ENCODE measurements around the gene CCDC138.

The CCDC138 gene

DNA sequence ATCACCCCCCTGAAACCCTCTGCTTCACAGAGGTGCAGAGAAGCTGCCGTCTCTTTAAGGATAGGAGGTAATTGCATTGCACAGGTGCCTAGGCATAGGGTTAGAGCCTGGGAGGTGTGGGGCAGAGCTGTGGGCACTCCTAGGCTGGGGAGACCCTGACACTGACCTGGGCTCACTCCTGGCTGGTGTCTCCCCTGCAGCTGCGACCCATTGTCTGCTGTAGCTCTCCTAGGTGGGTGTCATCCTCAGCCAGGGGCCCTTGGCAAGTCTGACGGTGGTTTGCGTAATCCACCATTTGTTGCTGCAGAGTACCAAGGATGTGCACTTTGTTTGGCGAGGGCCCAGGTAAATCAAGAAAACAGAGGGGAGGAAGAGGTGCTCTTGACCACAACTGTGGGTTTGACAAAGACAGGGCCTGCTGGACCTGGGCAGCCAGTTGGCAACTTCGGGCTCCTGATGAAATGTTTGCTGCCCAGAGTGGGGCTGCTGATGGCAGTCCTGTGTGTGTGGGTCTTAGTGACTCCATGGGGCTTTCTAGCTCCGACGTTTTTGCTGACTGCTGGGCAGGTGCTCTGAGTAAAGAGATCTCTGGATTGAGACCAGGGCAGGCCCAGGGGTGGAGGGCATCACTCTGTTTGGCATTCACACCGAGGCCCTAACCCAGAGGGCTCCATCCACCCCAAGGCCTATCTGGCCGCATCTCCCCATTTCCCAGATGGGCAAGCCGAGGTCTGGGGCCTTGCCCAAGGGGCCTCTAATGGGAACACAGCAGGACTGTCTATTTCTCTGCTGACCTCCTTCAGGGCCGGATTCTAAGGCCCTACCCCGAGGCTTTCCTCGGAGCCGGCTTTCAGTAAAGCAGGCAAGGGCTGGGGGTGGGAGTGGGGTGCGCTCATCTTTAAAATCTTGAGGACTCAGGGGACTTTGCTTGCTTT is 134.8 kb downstream of the CCDC138 start:
- Histone ChIP-seq H3K27me3 (ENCODE audit: insufficient read depth, low read depth, severe bottlenecking) (no peaks in the 10 kb centered on the region), H3K9me3 (ENCODE audit: severe bottlenecking) (no peaks in the 10 kb centered on the region), H3K27ac (no peak overlapping the region), H3K36me3 (no peaks in the 10 kb centered on the region), H3K4me3 (ENCODE audit: low read depth, low read length) (no peak overlapping the region)
- DNase-seq, result no peak
- no peak for TF ChIP-seq CTCF (IDR thresholded peaks at IDR 0.05; ENCODE audit: low read depth, low read length)

DNA sequence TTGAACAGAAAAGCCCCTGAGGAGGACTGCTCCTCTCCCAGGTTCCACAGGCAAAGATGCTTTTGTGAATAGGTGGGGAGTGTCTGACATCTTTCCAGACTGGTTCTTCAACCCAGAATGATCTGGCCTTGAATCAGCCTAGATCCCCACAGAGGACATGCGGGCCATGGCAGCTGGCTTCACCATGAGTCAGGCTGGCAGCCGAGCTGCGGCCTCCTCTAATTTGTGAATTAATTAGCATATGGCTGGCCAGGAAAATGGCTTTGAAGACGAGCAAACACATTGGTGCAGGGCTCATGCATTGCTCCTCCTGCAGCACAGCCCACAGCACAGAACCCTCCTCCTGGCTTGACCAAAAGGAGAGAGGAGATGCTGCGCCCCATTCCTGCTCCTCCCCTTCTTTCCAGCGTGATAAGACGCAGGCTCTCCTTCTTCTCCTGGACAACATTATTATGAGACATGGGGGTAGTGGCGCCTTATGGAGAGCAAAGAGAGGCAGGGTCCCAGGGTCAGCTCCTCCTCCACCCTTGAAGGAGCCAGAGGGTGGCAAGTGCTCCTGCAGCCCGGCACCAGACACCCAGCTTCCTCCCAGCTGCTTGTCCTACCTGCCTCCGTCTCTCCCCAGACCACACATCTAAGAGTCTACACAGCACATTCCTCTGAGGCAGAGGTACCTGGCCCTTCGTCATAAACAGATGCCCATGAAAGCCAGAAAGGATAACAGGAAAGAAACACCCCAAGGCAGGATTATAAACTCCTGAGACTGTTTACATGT is 135.8 kb downstream of the CCDC138 start:
- no peak overlapping the region for H3K4me3 ChIP-seq (ENCODE audit: low read depth, low read length)
- no peak overlapping the region for H3K27ac ChIP-seq
- no peaks in the 10 kb centered on the region for H3K9me3 ChIP-seq (ENCODE audit: severe bottlenecking)
- no peaks in the 10 kb centered on the region for H3K36me3 ChIP-seq
- no peaks in the 10 kb centered on the region for H3K27me3 ChIP-seq (ENCODE audit: insufficient read depth, low read depth, severe bottlenecking)
- no peak for TF ChIP-seq CTCF (IDR thresholded peaks at IDR 0.05; ENCODE audit: low read depth, low read length)
- no peak for DNase-seq

DNA sequence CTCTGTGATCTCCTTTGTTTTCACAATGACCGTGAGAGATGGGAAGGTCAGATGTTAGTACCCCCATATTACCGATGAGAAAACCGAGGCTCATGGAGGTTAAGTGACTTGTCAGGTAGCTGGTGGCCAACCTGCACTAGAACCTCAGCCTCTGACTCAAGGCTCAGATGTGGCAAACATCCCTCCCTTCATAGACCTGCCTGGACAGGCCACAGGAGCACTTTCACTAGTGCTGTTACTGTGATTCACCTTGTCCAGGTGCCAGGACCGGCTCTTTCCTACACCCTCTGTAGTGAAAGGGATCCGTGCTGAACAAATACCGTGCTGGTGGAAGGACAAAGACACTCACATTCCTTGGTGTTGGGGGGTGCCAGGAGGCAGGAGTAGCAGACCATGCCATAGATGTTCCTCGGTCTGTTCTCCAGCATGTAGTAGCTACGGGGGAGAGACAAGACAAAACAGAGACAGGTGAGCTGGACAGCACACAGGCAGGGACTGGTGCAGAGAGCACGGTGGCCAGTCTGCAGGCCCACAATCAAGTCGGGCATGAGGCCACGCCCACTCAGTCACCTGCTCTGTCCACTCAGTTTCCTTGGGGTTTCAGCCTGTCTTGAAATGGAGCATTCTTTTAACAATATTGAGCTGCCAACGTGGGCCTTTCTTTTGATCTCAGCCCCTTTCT is 136.6 kb downstream of the CCDC138 start:
- no peaks in the 10 kb centered on the region for H3K9me3 ChIP-seq (ENCODE audit: severe bottlenecking)
- TF ChIP-seq CTCF (IDR thresholded peaks at IDR 0.05; ENCODE audit: low read depth, low read length), result no peak
- DNase-seq, result no peak
- no peak overlapping the region for H3K4me3 ChIP-seq (ENCODE audit: low read depth, low read length)
- H3K27ac ChIP-seq, result no peak overlapping the region
- H3K27me3 ChIP-seq (ENCODE audit: insufficient read depth, low read depth, severe bottlenecking), result no peaks in the 10 kb centered on the region
- no peaks in the 10 kb centered on the region for H3K36me3 ChIP-seq

DNA sequence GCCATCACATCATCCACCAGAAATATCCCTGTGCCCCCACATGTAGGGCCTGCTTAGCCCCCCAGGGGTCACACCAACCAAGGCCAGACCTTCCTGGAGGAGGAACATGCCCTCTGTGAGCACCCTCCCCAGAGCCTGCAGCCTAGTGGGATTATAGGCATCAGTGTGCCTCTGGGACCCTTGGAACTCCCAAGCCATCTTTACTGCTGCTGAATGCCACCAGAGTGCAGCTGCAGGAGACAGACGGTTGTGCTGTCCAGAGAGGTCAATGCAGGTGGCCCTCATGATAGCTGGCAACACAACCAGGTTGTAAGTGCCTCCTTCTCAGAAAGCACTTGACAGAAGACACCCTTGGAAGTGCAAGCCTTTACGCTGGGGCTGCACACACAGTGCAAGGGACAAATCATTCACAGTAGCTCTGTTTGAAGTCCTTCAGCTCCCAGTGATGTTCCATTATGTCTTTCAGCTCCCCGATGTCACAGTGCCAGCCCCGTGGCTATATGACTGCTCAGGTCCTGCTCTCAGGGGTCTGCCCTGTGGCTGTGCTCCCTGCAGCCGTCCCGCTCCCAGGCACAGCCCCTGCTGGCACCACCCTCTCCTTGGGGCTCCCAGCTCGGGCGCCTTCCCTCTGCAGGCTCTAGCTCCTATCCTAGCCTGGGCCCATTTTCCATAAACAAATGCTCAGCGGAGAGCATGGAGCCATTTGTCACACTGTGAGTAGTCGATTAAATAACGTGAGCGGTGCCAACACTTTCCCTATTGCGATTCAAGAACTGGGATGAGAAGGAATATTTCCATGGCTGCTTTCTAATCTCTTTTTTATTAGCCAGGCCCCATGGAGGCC is 137.4 kb downstream of the CCDC138 start:
- DNase-seq, result no peak
- Histone ChIP-seq H3K27me3 (ENCODE audit: insufficient read depth, low read depth, severe bottlenecking) (no peaks in the 10 kb centered on the region), H3K36me3 (no peaks in the 10 kb centered on the region), H3K9me3 (ENCODE audit: severe bottlenecking) (no peaks in the 10 kb centered on the region), H3K4me3 (ENCODE audit: low read depth, low read length) (no peak overlapping the region), H3K27ac (no peak overlapping the region)
- no peak for TF ChIP-seq CTCF (IDR thresholded peaks at IDR 0.05; ENCODE audit: low read depth, low read length)

GRCh38 chr2:108924580-108925251 is 138.1 kb downstream of the CCDC138 start:
- Histone ChIP-seq H3K36me3 (no peaks in the 10 kb centered on the region), H3K27me3 (ENCODE audit: insufficient read depth, low read depth, severe bottlenecking) (no peaks in the 10 kb centered on the region), H3K9me3 (ENCODE audit: severe bottlenecking) (no peaks in the 10 kb centered on the region), H3K4me3 (ENCODE audit: low read depth, low read length) (no peak overlapping the region), H3K27ac (no peak overlapping the region; the same call in 1 of the 2 replicates)
- DNase-seq, result no peak
- TF ChIP-seq CTCF (IDR thresholded peaks at IDR 0.05; ENCODE audit: low read depth, low read length), result no peak
